Retina (tissue), 1 donor: Measurements from ENCODE around the gene TMEM186.
"Not testable (repeated sequence)": the region's sequence is repeated elsewhere in the genome, so short reads cannot be mapped to it uniquely, and the experiment has no call there.

ENCODE experiments used
- DNase-seq: peaks from one replicate; pipeline ENCODE4 v3.0.0-alpha.2; 2016

The TMEM186 gene, protein sequence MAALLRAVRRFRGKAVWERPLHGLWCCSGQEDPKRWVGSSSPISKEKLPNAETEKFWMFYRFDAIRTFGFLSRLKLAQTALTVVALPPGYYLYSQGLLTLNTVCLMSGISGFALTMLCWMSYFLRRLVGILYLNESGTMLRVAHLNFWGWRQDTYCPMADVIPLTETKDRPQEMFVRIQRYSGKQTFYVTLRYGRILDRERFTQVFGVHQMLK

DNA sequence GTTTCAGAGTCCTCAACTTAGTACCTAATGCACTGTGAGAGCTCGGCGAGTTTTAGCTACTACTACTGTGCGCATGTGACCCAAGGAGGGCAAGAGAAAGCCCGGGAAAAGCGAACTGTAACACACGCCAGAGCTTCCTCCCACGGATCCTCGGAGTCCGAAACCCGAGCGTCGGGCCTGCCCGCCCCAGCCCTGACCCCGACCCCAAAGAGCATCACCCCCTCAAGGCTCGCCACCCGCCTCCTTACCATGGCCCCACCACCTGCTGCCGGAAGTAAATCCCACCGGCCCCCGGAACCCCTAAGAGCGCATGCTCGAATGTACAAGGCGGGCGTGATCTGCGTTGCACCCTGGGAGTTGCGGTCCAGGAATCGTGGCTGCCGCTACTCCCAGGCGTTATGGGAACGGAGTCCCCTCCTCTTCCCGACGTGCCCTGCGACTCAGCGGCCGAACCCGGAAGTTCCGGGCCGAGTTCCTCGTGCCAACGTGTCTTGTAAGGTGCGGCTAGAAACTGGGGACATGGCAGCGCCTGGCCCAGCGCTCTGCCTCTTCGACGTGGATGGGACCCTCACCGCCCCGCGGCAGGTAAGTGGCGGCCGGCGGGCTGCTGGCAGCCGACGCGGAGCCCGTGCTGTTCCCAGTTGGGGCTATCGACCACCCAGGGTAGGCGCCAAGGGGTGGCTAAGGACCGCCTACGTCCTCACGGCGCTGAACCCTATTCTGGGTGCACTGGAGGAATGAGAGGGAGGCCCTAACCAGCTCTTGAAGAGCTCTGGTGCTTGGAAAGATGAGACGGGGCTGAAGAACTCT lies at the start of gene TMEM186, which contains the start of gene PMM2:
Gene TMEM186 (minus strand): TSS at position 276 of the 810 bp plus-strand sequence. CDS start 25 bp downstream, at position 251.
Gene PMM2 (plus strand): TSS at position 476 of the 810 bp plus-strand sequence. CDS start 44 bp downstream, at position 520.
- DNase-seq = peak; percentile 93

DNA sequence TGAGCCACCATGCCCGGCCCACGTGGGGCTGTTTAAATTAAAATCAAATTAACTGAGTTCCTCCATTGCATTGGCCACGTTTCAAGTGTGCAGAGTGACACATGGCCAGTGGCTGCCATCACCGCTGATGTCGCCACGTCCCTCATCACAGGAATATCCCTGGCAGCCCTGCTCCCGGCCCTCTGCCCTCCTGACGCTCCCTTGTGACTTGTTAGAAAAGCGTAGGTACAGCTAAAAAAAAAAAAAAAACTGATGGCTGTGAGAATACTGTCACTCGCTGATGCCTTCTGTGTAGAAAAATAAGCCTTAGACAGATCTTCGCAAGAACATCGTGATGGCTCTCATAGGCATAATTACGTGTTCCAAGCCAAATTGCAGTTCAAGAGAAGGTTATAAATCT lies 49.7 kb upstream of the TMEM186 start:
- DNase-seq = no peak

DNA sequence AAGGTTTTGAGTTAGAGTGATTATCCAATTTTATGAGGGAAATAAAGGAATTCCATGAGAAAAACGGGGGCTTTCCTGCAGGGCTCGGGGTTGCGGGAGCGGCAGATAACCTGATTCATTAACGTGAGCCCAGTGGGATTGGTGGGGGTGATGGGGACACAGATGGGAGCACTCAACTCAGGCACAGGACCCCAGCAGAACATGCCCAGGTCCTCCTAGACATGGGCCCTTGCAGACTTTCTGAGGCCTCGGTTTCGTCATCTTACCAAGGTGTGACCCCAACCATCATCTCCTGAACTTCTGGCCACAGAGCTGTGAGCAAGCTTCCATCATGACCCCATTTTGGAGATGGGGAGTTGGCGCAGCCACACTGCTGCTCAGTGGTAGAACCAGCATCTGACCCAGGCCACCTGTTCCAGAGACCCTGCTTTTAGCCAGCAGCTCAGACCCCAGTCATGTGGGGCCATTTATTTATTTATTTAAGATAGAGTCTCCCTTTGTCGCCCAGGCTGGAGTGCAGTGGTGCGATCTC lies 49.0 kb upstream of the TMEM186 start:
- DNase-seq = no peak

DNA sequence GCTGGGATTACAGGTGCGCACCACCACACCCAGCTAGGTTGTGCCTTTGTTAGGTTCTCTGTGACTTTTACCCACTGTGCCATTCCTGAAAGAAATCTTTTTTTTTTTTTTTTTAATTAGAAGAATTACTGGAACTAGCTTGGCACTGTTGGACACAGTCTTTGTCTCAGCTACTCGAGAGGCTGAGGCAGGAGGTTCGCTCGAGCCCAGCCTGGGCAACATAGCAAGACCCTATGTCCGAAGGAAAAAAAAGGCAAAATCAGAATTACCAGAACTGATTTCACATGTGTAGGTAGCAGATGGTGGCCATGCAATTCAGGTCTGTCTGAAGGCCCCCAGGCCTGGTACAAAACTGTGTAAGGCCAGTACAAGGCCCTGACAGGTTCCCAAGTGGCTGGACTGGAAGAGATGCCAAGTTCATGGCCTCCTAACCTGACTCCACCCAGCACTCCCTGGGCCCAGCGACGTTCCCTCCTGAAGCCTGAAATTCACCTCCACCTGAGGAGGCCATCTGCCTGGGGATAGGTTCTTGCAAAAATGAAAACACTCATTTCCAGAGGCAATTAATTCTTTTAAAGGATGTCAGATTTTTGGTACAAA lies 48.4 kb upstream of the TMEM186 start:
- no peak for DNase-seq

DNA sequence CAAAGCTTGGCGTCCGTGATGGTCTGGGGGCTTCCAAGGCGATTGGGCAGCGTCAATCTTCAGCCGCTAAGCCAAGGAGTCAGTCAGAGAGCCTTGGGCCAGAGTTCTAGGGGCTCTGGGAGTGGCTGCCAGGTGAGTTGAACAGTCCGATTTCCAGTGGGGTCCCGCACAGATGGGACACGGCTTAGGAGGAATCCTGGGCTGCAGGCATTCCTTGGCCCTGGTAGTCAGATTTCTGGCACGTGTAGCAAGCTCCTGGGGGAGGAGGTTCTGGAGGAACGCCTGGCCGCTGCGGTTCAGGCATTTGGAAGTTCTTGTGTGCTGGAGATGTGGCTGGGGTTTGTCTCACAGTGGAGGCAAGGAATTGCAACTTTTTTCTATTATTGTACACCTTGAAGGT lies 45.9 kb upstream of the TMEM186 start:
- DNase-seq = not testable (repeated sequence)

DNA sequence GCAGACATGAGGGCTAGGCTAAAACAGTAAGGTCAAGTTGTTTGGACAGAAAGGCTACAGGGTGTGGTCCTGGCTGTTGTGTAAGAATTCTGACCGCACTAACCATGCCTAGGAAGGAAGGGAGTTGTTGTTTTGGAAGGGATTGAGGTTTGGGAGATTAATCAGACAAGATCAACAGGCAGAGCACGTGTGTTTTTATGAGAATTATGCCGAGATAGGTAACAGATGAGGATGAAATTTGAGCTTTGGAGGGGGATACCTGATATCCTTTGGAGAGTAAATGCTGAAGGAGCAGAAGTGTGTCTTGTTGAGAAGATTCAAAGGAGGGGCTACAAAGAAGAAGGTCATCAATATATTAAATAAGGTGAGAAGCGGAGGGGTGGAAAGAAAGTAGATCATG lies 44.6 kb upstream of the TMEM186 start:
- DNase-seq = not testable (repeated sequence)

DNA sequence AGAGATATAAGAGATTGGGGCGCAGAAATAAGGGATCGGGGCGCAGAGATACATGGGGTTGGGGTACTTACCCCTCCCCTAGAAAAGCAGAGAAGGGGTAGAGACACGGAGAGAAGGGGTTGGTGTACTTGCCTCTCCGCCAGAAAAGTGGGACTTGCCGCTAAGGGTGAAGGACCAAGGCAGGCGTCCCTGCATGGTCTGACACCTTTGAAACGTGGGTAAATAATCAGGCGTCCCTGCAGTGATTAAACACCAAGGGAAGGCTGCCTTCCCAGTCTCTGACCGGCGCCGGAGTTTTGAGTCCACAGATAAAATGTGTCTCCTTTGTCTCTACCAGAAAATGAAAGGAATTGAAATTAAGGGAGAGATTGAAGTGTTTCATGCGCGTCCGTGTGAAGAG lies 40.2 kb upstream of the TMEM186 start:
- DNase-seq = not testable (repeated sequence)

DNA sequence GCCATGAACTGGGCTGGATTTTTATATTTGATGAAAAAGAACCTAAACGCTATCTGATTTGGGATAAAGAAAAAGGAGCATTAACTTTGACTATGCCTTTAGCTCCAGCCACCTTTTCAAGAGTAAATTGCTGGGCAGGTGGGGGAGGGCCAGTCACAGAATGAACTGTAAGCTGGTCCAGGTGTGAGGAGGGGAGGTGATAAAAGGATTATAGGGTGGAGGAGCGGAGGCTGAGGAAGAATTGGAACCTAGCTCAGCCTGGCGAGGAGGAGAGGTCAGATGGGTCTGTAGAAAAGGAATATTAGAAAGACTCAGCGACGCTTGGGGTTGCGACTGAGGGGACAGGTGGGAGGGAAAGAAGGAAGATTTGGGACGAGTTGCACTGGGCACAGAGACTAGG lies 39.4 kb upstream of the TMEM186 start:
- DNase-seq = not testable (repeated sequence)

DNA sequence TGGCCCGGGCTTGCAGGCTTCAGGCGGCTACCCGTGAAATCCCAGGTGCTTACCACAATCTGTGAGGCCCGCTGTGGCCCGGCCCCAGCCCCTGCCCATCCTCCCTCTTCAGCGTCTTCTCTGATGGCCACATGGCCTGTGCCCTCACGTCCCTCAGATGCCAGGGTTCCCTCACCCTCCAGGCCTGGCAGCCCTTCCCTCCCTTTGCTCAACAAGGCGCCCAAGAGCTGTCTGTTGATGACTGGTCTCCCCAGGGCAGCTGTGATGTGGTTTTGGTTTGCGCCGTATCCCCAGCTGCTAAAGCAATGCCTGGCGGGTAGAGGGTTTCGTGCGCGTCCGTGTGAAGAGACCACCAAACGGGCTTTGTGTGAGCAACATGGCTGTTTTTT lies 35.3 kb upstream of the TMEM186 start:
- DNase-seq = no peak

DNA sequence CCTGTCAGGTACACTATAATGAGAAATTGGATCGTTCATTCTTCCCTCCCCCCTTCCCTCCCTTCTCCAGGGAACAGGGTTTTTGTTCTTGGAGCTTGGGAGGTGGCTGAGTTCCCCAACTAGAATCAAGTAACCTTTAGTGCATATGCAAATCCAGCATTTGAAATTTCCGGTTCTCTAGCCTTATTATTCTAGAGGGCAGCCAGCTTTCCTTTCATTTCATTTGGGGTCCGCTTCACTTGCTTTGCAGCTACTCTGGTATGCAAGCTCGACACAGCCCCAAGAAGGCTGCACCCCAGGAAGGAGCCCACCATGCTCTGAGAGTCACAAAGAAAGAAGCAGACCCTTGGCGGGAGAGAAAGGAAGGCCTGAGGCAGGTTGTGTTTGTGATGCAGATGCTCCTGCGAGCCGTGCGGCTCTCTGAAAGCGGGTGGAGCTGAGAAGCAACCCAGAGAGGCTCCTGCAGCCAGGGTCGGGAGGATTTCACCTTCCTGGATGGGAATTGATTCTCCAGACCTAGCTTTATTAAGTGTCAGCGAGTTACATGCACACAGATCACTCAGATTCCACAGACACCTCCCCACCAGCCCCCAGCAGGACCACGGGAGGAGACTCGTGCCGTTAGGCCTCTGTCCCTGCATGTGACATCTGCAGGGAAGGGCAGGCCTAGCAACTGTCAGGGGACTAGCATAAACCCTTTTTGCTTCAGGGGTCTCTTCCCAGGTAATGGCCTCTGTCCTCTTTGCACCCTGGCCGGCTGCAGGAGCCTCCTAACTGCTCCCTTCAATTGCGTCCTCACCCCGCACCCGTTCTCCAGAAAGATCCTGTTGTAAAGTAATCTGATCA lies 34.7 kb upstream of the TMEM186 start:
- DNase-seq = no peak

DNA sequence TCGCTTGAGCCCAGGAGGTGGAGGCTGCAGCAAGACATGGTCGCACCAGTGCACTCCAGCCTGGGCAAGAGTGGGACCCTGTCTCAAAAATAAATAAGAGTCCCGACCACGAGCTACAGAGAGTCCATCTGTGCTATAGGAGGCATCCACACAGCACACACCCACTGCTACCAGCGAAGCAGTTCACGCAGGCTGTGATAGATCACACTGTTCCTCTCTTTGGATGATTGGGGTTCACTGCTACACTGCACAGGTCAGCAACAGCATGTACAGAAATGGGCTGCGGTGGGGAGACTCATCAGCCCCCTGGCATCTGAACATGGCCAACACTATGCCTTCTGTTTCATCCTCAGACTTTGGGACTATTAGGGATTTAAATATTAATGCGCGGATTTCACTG lies 34.0 kb upstream of the TMEM186 start:
- DNase-seq = no peak

DNA sequence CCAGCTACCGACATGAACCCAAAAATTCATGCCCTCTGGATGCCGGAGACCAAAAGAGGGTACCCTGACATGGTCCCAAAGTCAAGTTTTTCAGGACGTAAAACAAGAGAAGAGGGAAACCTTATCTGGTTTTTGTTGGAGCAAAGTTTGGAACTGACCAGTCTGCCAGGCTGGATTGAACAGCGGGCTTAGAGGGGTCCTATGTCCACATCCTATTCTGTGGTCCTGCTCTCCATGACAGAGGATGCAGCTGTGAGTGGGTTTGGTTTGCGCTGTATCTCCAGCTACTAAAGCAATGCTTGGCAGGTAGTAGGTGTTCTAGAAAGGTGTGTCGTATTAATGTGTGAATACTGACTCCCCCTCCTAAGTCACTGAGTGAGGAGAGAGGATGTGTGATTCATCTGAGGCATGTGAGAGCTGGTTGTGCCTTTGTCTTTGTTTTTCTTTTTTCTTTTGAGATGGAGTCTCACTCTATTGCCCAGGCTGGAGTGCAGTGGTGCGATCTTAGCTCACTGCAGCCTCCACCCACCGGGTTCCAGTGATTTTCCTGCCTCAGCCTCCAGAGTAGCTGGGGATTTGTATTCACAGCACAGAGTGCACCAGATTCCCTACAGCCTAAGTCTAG lies 31.2 kb upstream of the TMEM186 start:
- no peak for DNase-seq

DNA sequence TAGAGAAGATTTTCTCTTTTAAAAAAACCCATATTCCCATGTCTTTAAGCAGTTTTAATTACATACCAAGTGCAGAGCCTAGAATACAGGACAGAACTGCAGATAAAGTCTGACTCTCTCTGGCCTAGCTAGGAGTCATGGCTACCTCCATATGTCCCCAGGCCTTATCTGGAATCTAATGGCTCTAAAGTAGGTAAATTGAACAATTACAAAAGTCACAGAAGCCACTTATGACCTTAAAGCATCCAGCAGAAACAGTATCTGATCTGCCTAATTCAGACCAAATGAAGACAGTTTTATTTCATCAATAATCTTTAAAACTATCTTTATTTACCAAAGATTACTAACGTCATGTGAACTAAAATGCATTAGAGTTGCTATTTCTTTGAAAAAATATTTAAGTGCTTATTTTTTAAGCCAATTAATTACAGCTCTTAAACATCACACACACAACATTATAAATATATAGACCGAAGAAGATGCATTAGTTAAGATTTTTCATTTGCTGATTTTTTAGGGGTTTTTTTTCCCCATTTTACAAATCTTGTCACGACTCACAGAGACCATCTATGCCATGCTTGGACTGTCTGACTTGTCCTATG lies 28.9 kb upstream of the TMEM186 start:
- no peak for DNase-seq

DNA sequence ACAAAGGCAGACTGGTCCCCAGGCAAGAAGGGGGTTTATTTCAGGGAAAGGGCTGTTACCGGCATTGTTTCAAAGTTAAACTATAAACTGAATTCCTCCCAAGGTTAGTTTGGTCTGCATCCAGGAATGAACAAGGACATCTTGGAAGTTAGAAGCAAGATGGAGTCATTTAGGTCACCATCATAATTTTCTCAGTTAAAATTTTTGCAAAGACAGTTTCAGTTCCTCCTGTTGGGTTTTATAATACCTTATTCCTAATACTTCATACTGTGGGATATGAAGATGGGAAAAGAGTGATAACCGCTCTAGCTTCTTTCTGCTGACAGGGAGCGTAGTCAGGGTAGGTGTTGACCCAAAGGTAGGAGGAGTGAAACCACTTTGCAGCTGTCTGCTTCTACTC lies 25.0 kb upstream of the TMEM186 start:
- DNase-seq = no peak

DNA sequence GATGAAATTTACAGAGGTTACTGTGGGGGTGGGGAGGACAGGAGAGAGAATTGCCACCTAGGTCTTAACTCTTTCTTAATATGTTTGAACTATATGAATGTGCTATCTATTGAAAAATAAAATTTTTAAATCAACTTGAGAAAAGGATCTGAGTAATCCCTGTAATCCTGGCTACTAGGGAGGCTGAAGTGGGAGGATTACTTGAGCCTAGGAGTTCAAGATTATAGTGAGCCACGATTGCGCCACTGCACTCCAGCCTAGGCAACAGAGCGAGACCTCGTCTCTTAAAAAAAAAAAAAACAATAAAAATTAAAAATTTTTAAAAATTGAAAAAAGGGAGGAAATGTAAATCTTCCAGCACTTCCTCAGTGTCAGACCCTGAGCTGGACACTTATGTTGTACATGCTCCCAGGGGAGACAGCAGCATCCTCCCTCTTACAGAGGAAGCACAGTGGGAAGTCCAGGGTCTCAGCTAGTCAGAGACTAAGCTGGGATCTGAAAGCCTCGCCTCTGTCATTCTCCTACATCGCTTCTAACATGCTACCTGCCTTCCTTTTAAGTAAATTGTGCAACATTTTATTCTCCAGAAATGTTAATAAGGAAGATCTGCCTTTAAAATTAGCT lies 22.1 kb upstream of the TMEM186 start:
- DNase-seq = no peak

DNA sequence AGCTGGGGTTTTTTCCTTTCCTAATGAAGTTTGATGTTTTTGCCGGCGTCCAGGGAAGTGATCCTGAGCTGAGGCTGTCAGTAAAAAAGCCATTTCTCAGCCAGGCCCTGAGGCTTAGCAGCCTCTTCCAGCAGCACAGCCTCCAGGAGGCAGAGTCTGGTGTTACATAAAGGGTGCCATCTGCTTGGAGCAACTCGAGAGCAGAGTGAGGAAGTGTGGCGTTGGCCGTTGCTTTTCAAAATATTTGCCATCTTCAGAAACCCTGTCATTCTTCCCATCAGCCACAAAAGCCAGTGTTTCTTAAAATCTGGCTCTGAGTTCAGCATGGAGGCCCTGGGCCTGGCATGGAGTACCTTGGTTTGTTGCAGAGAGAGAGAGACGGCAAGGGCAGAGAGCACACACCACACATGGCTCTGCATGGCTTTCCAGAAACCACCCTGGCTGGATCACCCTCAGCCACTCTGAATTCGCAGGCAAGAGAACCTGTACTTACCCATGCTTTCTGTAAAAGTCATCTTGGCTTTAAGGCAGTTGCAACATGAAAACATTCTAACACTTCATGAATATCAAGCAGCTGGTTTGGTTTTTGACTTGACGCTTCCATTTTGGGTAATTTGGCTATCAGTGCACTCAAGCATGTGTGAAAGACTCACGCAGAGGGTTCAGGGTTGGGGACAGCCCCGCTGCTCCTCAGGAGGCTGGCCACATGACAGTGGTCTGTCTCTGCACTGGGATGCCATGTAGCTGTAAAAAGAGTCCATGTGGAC lies 21.2 kb upstream of the TMEM186 start:
- DNase-seq = no peak

DNA sequence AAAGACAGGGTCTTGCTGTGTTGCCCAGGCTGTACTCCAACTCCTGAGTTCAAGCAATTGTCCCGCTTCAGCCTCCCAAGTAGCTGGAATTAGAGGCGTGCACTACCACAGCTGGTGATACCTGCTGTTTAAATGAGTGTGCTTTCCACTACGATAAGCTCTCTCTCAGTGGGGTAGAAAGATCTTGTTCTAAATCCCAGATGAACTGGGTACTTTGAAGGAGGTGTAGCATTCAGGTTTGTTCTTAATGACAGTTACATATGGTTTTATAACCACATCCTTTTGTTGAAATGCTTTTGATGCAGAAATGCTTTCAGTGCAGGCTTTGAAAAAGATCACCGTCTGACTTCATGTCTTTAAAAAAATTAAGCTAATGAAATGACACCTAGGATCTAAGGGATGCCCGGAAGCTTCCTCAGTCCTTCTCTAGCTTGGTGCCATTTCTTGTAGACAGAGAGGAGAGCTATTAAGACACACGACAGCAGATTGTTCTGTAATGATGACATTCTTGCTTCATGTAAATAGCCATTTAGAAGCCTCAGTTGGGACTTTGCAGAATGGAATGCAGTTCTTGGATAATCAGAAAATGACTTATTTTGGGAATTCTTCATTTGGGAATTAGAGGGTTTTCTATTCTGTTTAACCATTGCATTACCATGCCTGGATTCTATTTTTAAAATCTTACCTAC lies 19.7 kb upstream of the TMEM186 start:
- no peak for DNase-seq

DNA sequence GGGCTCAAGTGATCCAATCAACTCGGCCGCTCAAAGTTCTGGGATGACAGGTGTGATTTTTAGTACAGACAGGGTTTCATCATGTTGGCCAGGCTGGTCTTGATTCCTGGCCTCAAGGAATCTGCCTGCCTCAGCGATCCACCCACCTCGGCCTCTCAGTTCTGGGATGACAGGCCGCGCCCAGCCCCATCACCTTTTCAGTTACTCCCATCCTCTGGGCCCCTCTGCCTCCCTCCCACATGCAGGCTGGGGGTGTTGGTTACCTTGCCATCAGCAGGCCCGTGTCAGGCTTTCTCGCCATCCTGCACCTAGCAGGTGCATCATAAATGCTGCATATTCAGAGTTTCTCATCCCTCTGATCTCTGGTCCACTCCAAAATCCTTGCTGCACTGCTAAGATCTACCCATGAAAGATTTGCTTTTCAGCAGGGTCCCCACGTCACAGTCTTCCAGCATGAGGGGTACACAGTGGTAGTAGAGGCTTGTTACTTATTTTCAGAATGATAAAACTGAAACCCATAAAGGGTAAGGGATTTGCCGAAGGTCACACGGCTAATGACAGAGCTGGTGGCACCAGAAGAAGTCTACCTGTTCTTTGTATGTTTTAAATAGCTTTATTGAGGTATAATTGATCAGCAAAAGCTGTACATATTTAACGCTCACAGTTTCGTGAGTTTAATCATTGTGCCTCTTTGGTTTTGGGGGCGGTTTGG lies 16.8 kb upstream of the TMEM186 start:
- no peak for DNase-seq

DNA sequence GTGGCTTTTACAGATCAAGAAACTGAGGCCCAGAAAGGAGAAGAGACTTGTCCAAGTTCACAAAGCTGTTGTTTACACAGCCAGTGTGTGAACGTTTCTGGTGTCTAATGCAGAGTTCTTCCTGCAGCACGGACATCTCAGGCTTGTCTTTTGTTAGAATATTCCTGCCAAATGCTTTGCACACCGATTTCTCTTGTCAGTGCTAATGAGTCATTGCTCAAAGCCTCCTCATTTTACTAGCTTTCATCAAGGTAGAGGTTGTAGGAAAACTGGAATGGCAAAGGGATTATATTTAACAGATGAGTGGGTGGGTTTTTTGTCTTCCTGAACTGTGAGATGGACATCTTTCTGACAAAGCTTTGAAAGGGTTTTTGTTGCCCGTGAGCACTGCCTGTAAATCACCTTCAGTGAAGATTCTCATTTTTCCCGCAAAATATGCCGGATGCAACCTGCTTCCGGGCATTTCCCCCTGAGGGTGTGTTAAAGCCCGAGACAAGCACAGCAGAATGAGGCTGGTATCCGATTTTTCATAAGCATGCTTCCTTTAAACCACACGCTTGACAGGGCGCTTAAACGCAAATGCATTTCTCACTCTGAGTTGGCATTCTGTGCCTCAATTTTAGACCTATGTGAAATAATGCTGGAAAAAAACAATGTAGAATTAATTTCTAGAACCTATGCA lies 14.9 kb upstream of the TMEM186 start:
- DNase-seq = no peak
